HCT116 (cell line): ENCODE results near the gene TNNI2. TPM values are rescaled to one million over a fixed set of nuclear protein-coding genes. Genes with fewer than 3 reads are reported as not detected.

Experiments used
- ATAC-seq: fragments of 200-7000 bp; cut with Tn5 transposase; 2 replicates; pipeline ENCODE4 v1.9.1; 2020; ENCODE audit warnings: mild to moderate bottlenecking, moderate library complexity
- BruUV-seq: library from RNA; stranded (reverse); fragments of 400-500 nt; replicated peaks from 2 replicates; lab custom pipeline; 2021; lab: Mats Ljungman, UMichigan
- CTCF ChIA-PET: fragments of 300-600 bp; sonication (Branson Sonifier 250); formaldehyde crosslinking; loops from one replicate; lab custom pipeline; 2021; ENCODE audit warnings: antibody characterized with exemption; lab: Charles Lee
- POLR2A ChIA-PET: fragments of 300-600, 350-600 bp; sonication (Branson Sonifier 250); formaldehyde crosslinking; loops from one replicate; lab custom pipeline; 2021; ENCODE audit warnings: antibody characterized with exemption; lab: Charles Lee
- RAD21 ChIA-PET, 2 experiments: fragments of 300-600 bp; sonication (Branson Sonifier 250); formaldehyde crosslinking; loops; one replicate each; lab custom pipeline; 2023; ENCODE audit warnings: low total read pairs in 2 of 2; ENCODE audit not compliant: uncharacterized antibody in 2 of 2, unreplicated experiment in 2 of 2, low non-redundant PET in 1 of 2; lab: Charles Lee
- DNase-seq: peaks from one replicate; pipeline ENCODE4 v3.0.0-alpha.2; 2010; ENCODE audit warnings: low read depth, low spot score
- H2AFZ ChIP-seq: fragments of 200-600 bp; shearing (Covaris generic), sonication (generic); 2 replicates; pipeline ENCODE4 v1.6.1; 2017; ENCODE audit warnings: low read depth, mixed run types, mixed read lengths, antibody characterized with exemption, low read length; ENCODE audit not compliant: poor library complexity, severe bottlenecking
- H3K27ac ChIP-seq: 2 replicates; pipeline ENCODE4 v1.5.1; 2012; ENCODE audit warnings: low read depth, low read length
- H3K27me3 ChIP-seq: fragments of 200-600 bp; sonication (generic); 2 replicates; pipeline ENCODE4 v1.6.1; 2016; ENCODE audit warnings: mixed run types, low read length, mixed read lengths; ENCODE audit not compliant: insufficient read depth
- H3K36me3 ChIP-seq, 2 experiments: fragments of 200-500 bp in 1 of 2; fragments of 200-600 bp in 1 of 2; sonication (Bioruptor generic) in 1 of 2; sonication (generic) in 1 of 2; 2 replicates each; pipeline versions ENCODE4 v1.5.1 to v1.6.1; 2014 to 2016; ENCODE audit warnings: low read length in 2 of 2, inconsistent platforms in 1 of 2, mixed read lengths in 1 of 2, mixed run types in 1 of 2; ENCODE audit not compliant: insufficient read depth in 2 of 2, control insufficient read depth in 1 of 2
- H3K4me1 ChIP-seq, 2 experiments: fragments of 200-600 bp in 1 of 2; sonication (generic) in 1 of 2; 2 replicates each; pipeline versions ENCODE4 v1.5.1 to v1.6.1; 2012 to 2017; ENCODE audit warnings: low read length in 2 of 2, inconsistent platforms in 1 of 2, mild to moderate bottlenecking in 1 of 2, mixed read lengths in 1 of 2, mixed run types in 1 of 2, moderate library complexity in 1 of 2; ENCODE audit not compliant: insufficient read depth in 2 of 2, control insufficient read depth in 1 of 2
- H3K4me2 ChIP-seq: fragments of 200-600 bp; sonication (generic); 2 replicates; pipeline ENCODE4 v1.6.1; 2017; ENCODE audit warnings: mixed run types, low read length, mixed read lengths
- H3K4me3 ChIP-seq, 2 experiments: fragments of 200-600 bp in 1 of 2; sonication (generic) in 1 of 2; replicated peaks in 1 of 2; 2 replicates each; pipeline ENCODE4 v1.5.1; 2011 to 2016; ENCODE audit warnings: low read length in 2 of 2, control low read depth in 1 of 2, low read depth in 1 of 2, mild to moderate bottlenecking in 1 of 2, mixed read lengths in 1 of 2, mixed run types in 1 of 2
- H3K79me2 ChIP-seq: fragments of 200-600 bp; sonication (generic); 2 replicates; pipeline ENCODE4 v1.6.1; 2017; ENCODE audit warnings: mild to moderate bottlenecking, mixed run types, low read length, moderate library complexity, mixed read lengths; ENCODE audit not compliant: insufficient read depth
- H3K9ac ChIP-seq: fragments of 200-600 bp; sonication (generic); 2 replicates; pipeline ENCODE4 v1.6.1; 2016; ENCODE audit warnings: low read length, mixed read lengths
- H3K9me2 ChIP-seq: fragments of 200-600 bp; sonication (generic), shearing (Covaris generic); 2 replicates; pipeline ENCODE4 v1.6.1; 2017; ENCODE audit warnings: mixed run types, mild to moderate bottlenecking, moderate library complexity; ENCODE audit not compliant: insufficient read depth
- H3K9me3 ChIP-seq, 2 experiments: fragments of 200-500 bp in 1 of 2; fragments of 200-600 bp in 1 of 2; sonication (Bioruptor generic) in 1 of 2; sonication (generic) in 1 of 2; 2 replicates each; pipeline ENCODE4 v1.6.1; 2014 to 2017; ENCODE audit warnings: low read length in 2 of 2, mixed read lengths in 2 of 2, inconsistent platforms in 1 of 2, low read depth in 1 of 2, mild to moderate bottlenecking in 1 of 2, mixed run types in 1 of 2, moderate library complexity in 1 of 2; ENCODE audit not compliant: control insufficient read depth in 1 of 2, insufficient read depth in 1 of 2
- H4K20me1 ChIP-seq: fragments of 200-600 bp; sonication (generic), shearing (Covaris generic); 2 replicates; pipeline ENCODE4 v1.6.1; 2017; ENCODE audit warnings: mixed run types, mild to moderate bottlenecking, moderate library complexity; ENCODE audit not compliant: insufficient read depth
- CBX3 ChIP-seq: IDR thresholded peaks from 2 replicates; pipeline ENCODE4 v1.6.1; 2012; ENCODE audit warnings: low read depth
- CEBPB ChIP-seq: IDR thresholded peaks from 2 replicates; pipeline ENCODE4 v1.6.1; 2012; ENCODE audit warnings: low read depth
- EZH2 ChIP-seq: fragments of 200-600 bp; sonication (generic); IDR thresholded peaks from 2 replicates; pipeline ENCODE4 v1.6.1; 2017; ENCODE audit warnings: antibody characterized with exemption, mixed run types
- EZH2phosphoT487 ChIP-seq: fragments of 200-600 bp; IDR thresholded peaks from 2 replicates; pipeline ENCODE4 v1.6.1; 2018; ENCODE audit warnings: antibody characterized with exemption, borderline replicate concordance
- FOSL1 ChIP-seq: IDR thresholded peaks from 2 replicates; pipeline ENCODE4 v1.6.1; 2012; ENCODE audit warnings: low read depth
- JUND ChIP-seq: IDR thresholded peaks from 2 replicates; pipeline ENCODE4 v1.6.1; 2012
- SIN3A ChIP-seq: IDR thresholded peaks from 2 replicates; pipeline ENCODE4 v1.6.1; 2012; ENCODE audit warnings: low read depth
- ZNF274 ChIP-seq: fragments of 200-500 bp; sonication (Bioruptor generic); IDR thresholded peaks from 2 replicates; pipeline ENCODE4 v1.6.1; 2014; ENCODE audit warnings: mild to moderate bottlenecking, low read depth, low read length, inconsistent platforms
- intact Hi-C: fragments of 100-400 bp; cut with micrococcal nuclease; formaldehyde crosslinking; loops from 2 replicates; pipeline ENCODE4 v1.10.0; 2022
- total RNA-seq: library from RNA; stranded (reverse); gene quantifications from one replicate; pipeline ENCODE4 v1.2.1, GENCODE V29; 2021; ENCODE audit not compliant: unreplicated experiment
- TF ChIP-seq, protein P1 (sequence below): IDR thresholded peaks from 2 replicates; pipeline ENCODE4 v1.6.1; 2012
- TF ChIP-seq, protein P2 (sequence below): IDR thresholded peaks from 2 replicates; pipeline ENCODE4 v1.6.1; 2012
- TF ChIP-seq, protein P3 (sequence below): IDR thresholded peaks from 2 replicates; pipeline ENCODE4 v1.6.1; 2012; ENCODE audit warnings: low read depth
- TF ChIP-seq, protein P4 (sequence below): IDR thresholded peaks from 2 replicates; pipeline ENCODE4 v1.6.1; 2011; ENCODE audit warnings: mild to moderate bottlenecking, low read length, moderate library complexity; ENCODE audit not compliant: insufficient replicate concordance; ENCODE audit errors: extremely low read depth

TNNI2 gene
- total RNA-seq, 1 experiment from 2014 or later = not detected

DNA sequence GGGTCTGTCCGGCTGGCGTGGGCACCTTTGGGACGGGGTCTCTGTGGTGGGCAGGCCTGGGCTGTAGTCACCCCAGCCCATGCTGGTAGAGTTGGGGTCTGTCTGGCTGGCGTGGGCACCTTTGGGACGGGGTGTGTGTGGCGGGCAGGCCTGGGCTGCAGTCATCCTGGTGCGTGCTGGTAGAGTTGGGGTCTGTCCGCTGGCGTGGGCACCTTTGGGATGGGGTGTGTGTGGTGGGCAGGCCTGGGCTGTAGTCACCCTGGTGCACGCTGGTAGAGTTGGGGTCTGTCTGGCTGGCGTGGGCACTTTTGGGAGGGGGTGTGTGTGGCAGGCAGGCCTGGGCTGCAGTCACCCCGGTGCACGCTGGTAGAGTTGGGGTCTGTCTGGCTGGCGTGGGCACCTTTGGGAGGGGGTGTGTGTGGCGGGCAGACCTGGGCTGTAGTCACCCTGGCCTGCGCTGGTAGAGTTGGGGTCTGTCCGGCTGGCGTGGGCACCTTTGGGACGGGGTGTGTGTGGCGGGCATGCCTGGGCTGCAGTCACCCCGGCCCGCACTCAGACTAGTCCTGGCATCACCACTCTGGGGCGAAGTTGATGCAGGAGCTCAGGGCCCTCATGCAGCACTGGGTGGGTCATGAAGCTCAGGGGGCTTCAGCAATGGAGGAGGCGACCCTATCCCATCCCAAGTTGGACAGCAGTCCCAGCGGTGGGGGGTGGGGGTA is 33.6 kb downstream of the TNNI2 start:
- Histone ChIP-seq H3K36me3 (no peaks in the 10 kb centered on the region), H3K9me3 (no peaks in the 10 kb centered on the region), H3K9me2 (no peaks in the 10 kb centered on the region), H3K27ac (no peak overlapping the region), H3K4me3 (no peak overlapping the region), H3K27me3 (no peaks in the 10 kb centered on the region), H3K4me2 (no peak overlapping the region), H2AFZ (no peak overlapping the region), H4K20me1 (no peaks in the 10 kb centered on the region), H3K9ac (no peak overlapping the region), H3K79me2 (no peaks in the 10 kb centered on the region), H3K4me1 (peaks cover 0 to 4% of the 10 kb centered on the region in 2 experiments; a peak in 1 of 4 replicates)
- no TSS peak for BruUV-seq
- ATAC-seq (no peak), DNase-seq (no peak)
- POLR2A ChIA-PET = no interaction called here
- TF ChIP-seq, protein P1, sequence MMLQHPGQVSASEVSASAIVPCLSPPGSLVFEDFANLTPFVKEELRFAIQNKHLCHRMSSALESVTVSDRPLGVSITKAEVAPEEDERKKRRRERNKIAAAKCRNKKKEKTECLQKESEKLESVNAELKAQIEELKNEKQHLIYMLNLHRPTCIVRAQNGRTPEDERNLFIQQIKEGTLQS = no peak
- TF ChIP-seq CEBPB = no peak
- RAD21 ChIA-PET = no interaction called here
- CTCF ChIA-PET = no interaction called here
- intact Hi-C loops = no loop called here

DNA sequence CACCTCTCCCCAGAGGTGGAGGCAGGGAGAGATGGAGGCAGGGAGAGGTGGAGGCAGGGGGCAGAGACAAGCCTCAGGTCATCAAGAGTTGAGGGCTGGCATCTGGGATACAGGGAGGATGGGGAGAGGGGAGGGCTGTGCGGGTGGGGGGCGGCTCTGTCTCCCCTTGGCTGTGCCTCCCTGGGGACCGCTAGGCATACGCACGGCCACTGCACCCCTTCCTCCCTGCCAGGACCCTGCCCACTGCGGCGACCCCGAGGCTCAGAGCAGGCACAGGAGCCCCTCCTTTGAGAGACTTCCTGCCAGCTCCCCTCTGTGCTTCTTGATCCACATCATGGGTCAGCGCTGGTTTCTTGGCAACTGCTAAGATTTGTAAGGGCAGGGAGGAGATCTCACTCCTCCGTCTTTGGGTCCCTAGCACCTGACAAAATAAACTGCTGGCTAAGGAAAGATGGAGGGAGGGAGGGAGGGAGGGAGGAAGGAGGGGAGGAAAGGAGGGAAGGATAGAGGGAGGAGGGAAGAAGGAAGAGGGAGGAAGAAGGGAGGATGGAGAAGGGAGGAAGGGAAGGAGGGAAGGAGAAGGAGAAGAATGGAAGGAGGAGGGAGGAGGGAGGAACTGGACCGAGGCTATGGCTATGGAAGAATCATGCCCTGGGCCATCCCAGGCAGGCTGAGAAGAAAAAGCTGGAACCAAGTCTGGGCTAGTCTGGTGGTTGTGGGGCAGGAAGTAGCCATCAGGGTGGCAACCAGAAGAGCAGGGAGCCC is 34.4 kb downstream of the TNNI2 start:
- intact Hi-C loops = no loop called here
- H3K27ac ChIP-seq = no peak overlapping the region
- no peak overlapping the region for H3K4me2 ChIP-seq
- ATAC-seq (no peak), DNase-seq (no peak)
- no peak overlapping the region for H3K4me3 ChIP-seq
- peaks cover 0 to 4% of the 10 kb centered on the region in 2 experiments; a peak in 1 of 4 replicates for H3K4me1 ChIP-seq
- POLR2A ChIA-PET = no interaction called here
- BruUV-seq = no TSS peak
- RAD21 ChIA-PET = no interaction called here
- H3K9ac ChIP-seq = no peak overlapping the region
- no peaks in the 10 kb centered on the region for H3K79me2 ChIP-seq
- H3K36me3 ChIP-seq = no peaks in the 10 kb centered on the region
- H4K20me1 ChIP-seq = no peaks in the 10 kb centered on the region
- H2AFZ ChIP-seq = no peak overlapping the region
- H3K9me3 ChIP-seq = no peaks in the 10 kb centered on the region
- CTCF ChIA-PET = no interaction called here
- H3K9me2 ChIP-seq = no peaks in the 10 kb centered on the region
- H3K27me3 ChIP-seq = no peaks in the 10 kb centered on the region
- TF ChIP-seq CBX3 = no peak
- no peak for TF ChIP-seq FOSL1
- TF ChIP-seq, protein P1 = no peak
- TF ChIP-seq CEBPB = no peak
- TF ChIP-seq, protein P2, sequence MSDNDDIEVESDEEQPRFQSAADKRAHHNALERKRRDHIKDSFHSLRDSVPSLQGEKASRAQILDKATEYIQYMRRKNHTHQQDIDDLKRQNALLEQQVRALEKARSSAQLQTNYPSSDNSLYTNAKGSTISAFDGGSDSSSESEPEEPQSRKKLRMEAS = no peak
- no peak for TF ChIP-seq JUND
- TF ChIP-seq EZH2phosphoT487 = no peak
- TF ChIP-seq, protein P3, sequence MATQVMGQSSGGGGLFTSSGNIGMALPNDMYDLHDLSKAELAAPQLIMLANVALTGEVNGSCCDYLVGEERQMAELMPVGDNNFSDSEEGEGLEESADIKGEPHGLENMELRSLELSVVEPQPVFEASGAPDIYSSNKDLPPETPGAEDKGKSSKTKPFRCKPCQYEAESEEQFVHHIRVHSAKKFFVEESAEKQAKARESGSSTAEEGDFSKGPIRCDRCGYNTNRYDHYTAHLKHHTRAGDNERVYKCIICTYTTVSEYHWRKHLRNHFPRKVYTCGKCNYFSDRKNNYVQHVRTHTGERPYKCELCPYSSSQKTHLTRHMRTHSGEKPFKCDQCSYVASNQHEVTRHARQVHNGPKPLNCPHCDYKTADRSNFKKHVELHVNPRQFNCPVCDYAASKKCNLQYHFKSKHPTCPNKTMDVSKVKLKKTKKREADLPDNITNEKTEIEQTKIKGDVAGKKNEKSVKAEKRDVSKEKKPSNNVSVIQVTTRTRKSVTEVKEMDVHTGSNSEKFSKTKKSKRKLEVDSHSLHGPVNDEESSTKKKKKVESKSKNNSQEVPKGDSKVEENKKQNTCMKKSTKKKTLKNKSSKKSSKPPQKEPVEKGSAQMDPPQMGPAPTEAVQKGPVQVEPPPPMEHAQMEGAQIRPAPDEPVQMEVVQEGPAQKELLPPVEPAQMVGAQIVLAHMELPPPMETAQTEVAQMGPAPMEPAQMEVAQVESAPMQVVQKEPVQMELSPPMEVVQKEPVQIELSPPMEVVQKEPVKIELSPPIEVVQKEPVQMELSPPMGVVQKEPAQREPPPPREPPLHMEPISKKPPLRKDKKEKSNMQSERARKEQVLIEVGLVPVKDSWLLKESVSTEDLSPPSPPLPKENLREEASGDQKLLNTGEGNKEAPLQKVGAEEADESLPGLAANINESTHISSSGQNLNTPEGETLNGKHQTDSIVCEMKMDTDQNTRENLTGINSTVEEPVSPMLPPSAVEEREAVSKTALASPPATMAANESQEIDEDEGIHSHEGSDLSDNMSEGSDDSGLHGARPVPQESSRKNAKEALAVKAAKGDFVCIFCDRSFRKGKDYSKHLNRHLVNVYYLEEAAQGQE = no peak
- no peak for TF ChIP-seq SIN3A
- TF ChIP-seq ZNF274 = no peak
- TF ChIP-seq, protein P4, sequence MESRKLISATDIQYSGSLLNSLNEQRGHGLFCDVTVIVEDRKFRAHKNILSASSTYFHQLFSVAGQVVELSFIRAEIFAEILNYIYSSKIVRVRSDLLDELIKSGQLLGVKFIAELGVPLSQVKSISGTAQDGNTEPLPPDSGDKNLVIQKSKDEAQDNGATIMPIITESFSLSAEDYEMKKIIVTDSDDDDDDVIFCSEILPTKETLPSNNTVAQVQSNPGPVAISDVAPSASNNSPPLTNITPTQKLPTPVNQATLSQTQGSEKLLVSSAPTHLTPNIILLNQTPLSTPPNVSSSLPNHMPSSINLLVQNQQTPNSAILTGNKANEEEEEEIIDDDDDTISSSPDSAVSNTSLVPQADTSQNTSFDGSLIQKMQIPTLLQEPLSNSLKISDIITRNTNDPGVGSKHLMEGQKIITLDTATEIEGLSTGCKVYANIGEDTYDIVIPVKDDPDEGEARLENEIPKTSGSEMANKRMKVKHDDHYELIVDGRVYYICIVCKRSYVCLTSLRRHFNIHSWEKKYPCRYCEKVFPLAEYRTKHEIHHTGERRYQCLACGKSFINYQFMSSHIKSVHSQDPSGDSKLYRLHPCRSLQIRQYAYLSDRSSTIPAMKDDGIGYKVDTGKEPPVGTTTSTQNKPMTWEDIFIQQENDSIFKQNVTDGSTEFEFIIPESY = no peak
- no peak for TF ChIP-seq EZH2
